ENCODE data around the gene GTF3C5.
"Not testable (repeated sequence)": the region's sequence is repeated elsewhere in the genome, so short reads cannot be mapped to it uniquely, and the experiment has no call there.

Gene GTF3C5, protein sequence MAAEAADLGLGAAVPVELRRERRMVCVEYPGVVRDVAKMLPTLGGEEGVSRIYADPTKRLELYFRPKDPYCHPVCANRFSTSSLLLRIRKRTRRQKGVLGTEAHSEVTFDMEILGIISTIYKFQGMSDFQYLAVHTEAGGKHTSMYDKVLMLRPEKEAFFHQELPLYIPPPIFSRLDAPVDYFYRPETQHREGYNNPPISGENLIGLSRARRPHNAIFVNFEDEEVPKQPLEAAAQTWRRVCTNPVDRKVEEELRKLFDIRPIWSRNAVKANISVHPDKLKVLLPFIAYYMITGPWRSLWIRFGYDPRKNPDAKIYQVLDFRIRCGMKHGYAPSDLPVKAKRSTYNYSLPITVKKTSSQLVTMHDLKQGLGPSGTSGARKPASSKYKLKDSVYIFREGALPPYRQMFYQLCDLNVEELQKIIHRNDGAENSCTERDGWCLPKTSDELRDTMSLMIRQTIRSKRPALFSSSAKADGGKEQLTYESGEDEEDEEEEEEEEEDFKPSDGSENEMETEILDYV

GRCh38 chr9:133030317-133031129 is at the start of gene GTF3C5:
Gene GTF3C5, plus strand, starts transcription at chr9:133030997. Its CDS starts 15 bp downstream, at chr9:133031012.
- peak; percentile 88 to 92 for DNase-seq

DNA sequence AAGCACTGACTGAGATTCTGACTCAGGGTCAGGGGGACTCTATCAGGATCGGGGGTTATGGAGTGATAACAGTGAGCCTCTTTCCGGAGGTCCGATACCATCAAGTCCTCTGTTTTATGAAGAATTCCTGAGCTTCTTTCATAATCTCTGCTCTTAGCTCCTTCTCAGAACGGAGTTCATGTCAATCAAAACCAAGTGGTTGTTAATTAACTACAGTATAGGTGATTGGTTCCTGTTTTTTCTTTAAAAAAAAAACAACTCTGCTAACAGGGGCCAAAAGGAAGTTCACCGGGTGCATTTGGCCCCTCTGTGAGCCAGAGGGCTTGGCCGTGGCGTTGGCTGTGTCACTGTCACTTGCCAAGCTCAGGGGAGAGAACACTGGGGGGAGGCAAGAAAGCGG is 48.3 kb upstream of the GTF3C5 start:
- DNase-seq, result no peak

- DNase-seq, result no peak
These were observed 47.2 kb upstream of the GTF3C5 start for GRCh38 chr9:132983491-132984201.

DNA sequence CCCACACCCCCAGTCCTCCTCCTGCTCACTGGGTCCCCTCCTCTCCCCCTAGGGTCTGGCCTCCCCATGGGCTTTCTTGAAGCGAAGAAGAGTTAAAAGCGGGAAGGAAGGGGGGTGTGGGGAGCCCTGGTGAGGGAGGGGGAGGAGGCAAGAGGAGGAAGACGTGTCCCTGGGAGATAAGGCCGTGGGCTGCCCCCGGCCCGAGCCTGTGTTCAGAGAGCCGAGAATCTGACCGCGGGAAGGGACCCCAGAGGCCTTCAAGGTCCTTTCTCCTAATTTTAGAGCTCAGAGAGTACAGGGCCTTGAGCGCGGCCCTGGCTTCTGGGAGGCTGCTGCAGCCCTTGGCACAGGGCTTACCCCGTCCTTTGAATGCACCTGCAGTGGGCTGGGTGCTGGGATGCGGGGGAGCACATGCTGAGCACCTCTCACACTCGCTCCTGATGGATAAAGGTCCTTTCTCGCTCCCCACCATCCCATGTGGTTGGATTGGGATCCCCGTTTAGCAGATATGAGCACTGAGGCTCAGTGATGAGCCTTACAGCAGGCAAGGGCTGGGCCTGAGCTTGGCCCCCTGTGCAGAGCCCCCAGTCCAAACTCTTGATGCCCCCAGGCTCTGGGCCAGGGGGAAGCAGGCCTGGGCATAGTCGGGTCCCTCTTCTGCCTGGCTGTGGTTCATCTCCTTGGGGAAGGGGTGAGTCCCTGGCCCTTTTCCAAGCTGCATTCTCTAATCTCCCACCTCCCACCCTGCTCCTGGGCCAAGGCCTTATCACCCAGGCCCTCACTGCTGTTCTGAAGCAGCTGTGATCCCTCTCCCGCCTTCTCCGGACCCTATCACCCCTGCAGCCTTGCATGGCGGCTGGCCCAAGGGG is 46.4 kb upstream of the GTF3C5 start:
- DNase-seq, result no peak

DNA sequence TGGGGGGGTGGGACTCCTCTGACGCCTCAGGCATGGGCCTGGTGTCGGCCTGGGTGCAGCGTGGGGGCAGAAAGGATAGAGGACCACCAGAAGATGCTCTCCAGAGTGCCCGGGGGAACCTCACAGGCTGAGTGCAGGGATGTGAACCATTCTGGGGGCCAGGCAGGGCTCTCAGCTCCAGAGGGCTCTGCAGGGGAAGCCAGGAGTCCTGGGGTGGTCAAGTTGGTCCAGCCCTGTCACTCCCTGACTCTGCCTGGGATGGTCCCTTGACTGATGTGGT is 45.8 kb upstream of the GTF3C5 start:
- no peak for DNase-seq

GRCh38 chr9:132985489-132985888 is 45.3 kb upstream of the GTF3C5 start:
- DNase-seq, result no peak

- no peak for DNase-seq
These were observed 44.7 kb upstream of the GTF3C5 start for GRCh38 chr9:132986114-132986513.

GRCh38 chr9:132986640-132987620 is 43.9 kb upstream of the GTF3C5 start:
- DNase-seq, result no peak

DNA sequence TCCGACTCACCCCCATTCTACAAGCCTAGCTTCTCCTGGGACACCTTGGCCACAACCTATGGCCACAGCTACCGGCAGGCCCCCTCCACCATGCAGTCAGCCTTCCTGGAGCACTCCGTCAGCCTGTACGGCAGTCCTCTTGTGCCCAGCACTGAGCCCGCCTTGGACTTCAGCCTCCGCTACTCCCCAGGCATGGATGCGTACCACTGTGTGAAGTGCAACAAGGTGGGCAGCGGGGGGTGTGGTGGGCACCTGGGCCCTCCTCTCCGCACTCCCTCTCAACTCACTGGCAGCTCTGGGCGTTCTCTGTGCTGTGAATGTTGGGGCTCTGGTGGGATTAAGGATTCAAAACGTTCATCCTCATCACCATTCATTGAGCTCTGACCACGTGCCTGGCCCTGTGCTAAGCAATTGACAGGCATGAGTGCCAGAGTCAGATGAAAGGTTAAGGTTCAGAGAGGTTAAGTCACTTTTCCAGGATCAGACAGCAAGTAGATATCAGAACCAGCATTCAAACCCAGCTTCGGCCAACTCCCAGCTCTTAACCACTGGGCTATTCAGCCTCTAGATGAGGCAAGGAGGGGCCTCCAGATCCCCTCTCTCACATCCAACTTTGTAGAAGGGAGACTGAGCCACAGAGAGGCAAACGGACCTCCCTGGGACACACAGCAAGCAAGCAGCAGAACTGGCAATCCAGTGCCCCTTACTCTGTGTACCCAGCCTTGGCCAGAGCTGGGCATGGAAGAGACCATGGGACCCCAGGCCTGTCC is 42.4 kb upstream of the GTF3C5 start:
- no peak for DNase-seq

DNA sequence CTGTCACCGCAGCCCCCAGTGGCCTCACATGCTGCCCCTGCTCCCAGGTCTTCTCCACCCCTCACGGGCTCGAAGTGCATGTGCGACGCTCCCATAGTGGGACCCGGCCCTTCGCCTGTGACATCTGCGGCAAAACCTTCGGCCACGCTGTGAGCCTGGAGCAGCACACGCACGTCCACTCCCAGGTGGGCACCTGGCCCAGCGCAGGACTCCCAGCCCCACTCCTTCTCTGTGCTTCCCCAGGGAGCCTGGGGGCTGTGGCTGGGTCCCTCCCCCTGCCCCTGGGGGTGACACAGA is 41.8 kb upstream of the GTF3C5 start:
- DNase-seq, result no peak

- no peak for DNase-seq
These were observed 41.3 kb upstream of the GTF3C5 start for GRCh38 chr9:132989414-132989996.

DNA sequence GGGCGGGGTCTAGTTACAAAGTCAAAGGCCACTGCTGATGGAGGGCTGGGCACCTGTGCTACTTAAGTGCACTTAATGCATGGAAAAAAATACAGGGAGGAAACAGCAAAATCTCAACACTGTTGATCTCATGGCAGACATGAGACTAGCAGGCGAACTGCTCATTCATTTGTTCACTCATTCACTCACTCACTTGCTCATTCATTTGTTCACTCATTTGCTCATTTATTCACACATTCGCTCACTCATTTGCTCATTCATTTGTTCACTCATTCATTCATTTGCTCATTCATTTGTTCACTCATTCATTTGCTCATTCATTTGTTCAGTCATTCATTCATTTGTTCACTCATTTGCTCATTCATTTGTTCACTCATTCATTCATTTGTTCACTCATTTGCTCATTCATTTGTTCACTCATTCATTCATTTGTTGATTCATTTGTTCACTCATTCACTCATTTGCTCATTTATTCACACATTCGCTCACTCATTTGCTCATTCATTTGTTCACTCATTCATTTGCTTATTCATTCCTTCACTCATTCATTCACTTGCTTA is 40.7 kb upstream of the GTF3C5 start:
- DNase-seq, result not testable (repeated sequence)

- no peak for DNase-seq
These were observed 40.0 kb upstream of the GTF3C5 start for GRCh38 chr9:132990781-132991180.

- no peak for DNase-seq
These were observed 39.2 kb upstream of the GTF3C5 start for GRCh38 chr9:132991351-132992300.

DNA sequence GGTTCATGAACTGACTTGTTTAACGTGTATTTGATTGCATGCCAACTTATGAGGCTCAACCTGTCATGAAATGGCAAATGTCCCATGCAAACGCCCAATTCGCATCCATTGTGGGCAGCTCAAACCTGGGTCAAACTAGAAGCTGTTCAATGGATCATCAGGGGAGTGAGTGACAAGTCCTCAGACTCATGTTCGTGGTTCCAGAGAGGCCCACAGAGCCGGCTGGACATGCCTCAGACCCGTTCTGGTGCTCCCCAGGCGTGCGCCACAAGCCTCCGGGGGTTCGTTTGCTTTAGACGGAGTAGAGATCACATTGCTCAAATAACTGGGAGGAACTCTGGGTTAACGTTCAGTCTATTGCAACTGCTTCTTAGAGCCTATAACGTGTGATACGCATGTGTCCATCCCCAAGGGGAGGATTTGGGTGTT is 37.3 kb upstream of the GTF3C5 start:
- DNase-seq, result no peak

DNA sequence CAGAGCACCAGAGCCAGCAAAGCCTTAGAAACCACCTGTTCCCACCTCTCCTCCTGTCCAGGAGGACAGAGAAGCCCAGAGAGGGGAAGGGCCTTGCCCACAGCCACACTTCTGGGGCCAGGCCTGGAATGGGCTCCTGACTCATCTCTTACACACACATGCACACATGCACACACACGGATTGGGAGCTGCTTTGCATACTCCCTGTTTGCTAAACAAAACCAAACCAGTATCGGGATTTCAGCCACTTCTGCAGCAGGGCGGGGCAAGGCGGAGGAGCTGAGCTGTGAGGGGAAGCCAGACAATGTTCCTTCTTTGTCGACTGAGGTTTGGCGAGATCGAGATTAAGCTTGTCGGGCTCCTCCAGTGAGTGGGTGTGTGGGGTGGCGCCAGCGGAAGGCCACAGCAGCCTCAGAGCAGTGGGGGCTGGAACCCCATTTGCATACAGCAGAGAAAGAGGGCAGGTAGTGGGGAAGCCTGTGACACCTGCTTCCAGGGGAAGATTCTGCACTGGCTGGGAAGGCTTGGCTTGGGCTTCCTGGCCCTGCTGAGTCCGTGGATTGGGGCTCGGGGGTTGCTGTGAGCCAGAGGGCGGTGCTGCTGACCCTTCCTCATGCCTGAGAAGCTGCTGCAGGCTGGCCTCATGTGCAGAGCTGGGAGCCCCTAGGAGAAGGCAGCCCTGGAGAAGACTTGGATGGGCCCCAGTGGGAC is 36.2 kb upstream of the GTF3C5 start:
- no peak for DNase-seq

DNA sequence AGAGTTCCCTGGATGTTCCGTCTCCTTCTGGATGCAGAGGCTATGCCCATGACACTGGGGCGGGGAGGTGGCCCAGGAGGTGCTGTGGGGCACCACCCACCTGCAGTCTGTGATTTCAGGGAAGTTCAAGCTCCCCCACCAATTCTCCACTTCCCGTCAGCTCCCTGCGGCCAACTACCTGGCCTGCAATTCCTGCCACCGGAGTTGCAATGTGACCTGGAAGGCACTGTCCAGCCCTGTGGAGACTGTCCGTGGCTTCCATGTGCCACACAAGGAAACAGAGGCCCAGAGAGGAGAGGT is 35.7 kb upstream of the GTF3C5 start:
- no peak for DNase-seq

GRCh38 chr9:132995879-132996278 is 34.9 kb upstream of the GTF3C5 start:
- DNase-seq, result no peak
